GM18861 (cell line): Measurements from ENCODE around the gene RARG.
"Not testable (repeated sequence)": the region's sequence is repeated elsewhere in the genome, so short reads cannot be mapped to it uniquely, and the experiment has no call there.

Experiments
- ATAC-seq: cut with Tn5 transposase; IDR thresholded peaks from one replicate; pipeline ENCODE4 v1.9.1; 2021; ENCODE audit not compliant: unreplicated experiment

RARG gene

GRCh38 chr12:53193040-53193439 is 39.0 kb downstream of the RARG start:
- no peak for ATAC-seq

- ATAC-seq = no peak
Measured at GRCh38 chr12:53192531-53193021, 39.4 kb downstream of the RARG start.

- ATAC-seq = no peak
Measured at GRCh38 chr12:53191885-53192530, 40.0 kb downstream of the RARG start.

- no peak for ATAC-seq
Measured at GRCh38 chr12:53191096-53191884, 40.7 kb downstream of the RARG start.

GRCh38 chr12:53190108-53190729 is 41.8 kb downstream of the RARG start:
- ATAC-seq = no peak

- ATAC-seq = no peak
Measured at GRCh38 chr12:53187145-53187899, 44.7 kb downstream of the RARG start.

- ATAC-seq = no peak
Measured at GRCh38 chr12:53186745-53187144, 45.3 kb downstream of the RARG start.

GRCh38 chr12:53185582-53186153 is 46.3 kb downstream of the RARG start:
- no peak for ATAC-seq

- no peak for ATAC-seq
Measured at GRCh38 chr12:53184828-53185227, 47.2 kb downstream of the RARG start.

GRCh38 chr12:53182903-53183302 is 49.1 kb downstream of the RARG start:
- ATAC-seq = no peak

- no peak for ATAC-seq
Measured at GRCh38 chr12:53181935-53182334, 50.1 kb downstream of the RARG start.

- peak; percentile 31 for ATAC-seq
Measured at GRCh38 chr12:53180931-53181645, 50.9 kb downstream of the RARG start.

- peak; percentile 85 for ATAC-seq
Measured at GRCh38 chr12:53180220-53180930, 51.6 kb downstream of the RARG start, which contains the start of the genes CSAD and ZNF740. Gene CSAD (minus strand): TSS chr12:53180925. CDS start chr12:53173470, 7,455 bp downstream. Gene ZNF740 (plus strand): TSS chr12:53180722. CDS start chr12:53181984, 1,262 bp downstream.

GRCh38 chr12:53179687-53180219 is 52.3 kb downstream of the RARG start:
- ATAC-seq = peak; percentile 11

GRCh38 chr12:53178803-53179202 is 53.2 kb downstream of the RARG start:
- not testable (repeated sequence) for ATAC-seq

GRCh38 chr12:53177447-53177846 is 54.6 kb downstream of the RARG start:
- ATAC-seq = not testable (repeated sequence)

- ATAC-seq = no peak
Measured at GRCh38 chr12:53176750-53177149, 55.3 kb downstream of the RARG start.

- no peak for ATAC-seq
Measured at GRCh38 chr12:53174881-53175491, 57.0 kb downstream of the RARG start.
